Hepatocyte (in vitro differentiated cells): Measurements from ENCODE around the gene PAFAH1B1. TPM values are rescaled to one million over a fixed set of nuclear protein-coding genes. Genes with fewer than 3 reads are reported as not detected.

ENCODE experiments used
- DNase-seq: peaks from one replicate; pipeline ENCODE4 v3.0.0-alpha.2; 2016; ENCODE audit warnings: low spot score
- H2AFZ ChIP-seq: fragments of 200-600 bp; sonication (generic); 2 replicates; pipeline ENCODE4 v1.6.0; 2016; ENCODE audit warnings: antibody characterized with exemption, mild to moderate bottlenecking
- H3K27ac ChIP-seq: fragments of 200-600 bp; sonication (generic); 2 replicates; pipeline ENCODE4 v1.5.1; 2016; ENCODE audit warnings: mild to moderate bottlenecking
- H3K27me3 ChIP-seq: fragments of 200-600 bp; sonication (generic); 2 replicates; pipeline ENCODE4 v1.6.1; 2016
- H3K36me3 ChIP-seq: fragments of 200-600 bp; sonication (generic); replicated peaks from 2 replicates; pipeline ENCODE4 v1.5.1; 2016; ENCODE audit warnings: low read depth; ENCODE audit not compliant: insufficient read depth
- H3K4me1 ChIP-seq: fragments of 200-600 bp; sonication (generic); 2 replicates; pipeline ENCODE4 v1.5.1; 2016; ENCODE audit warnings: mild to moderate bottlenecking, moderate library complexity; ENCODE audit not compliant: insufficient read depth
- H3K4me2 ChIP-seq: fragments of 200-600 bp; sonication (generic); 2 replicates; pipeline ENCODE4 v1.6.0; 2016
- H3K4me3 ChIP-seq: fragments of 200-600 bp; sonication (generic); 2 replicates; pipeline ENCODE4 v1.5.1; 2016; ENCODE audit warnings: mild to moderate bottlenecking
- H3K79me2 ChIP-seq: fragments of 200-600 bp; sonication (generic); 2 replicates; pipeline ENCODE4 v1.6.0; 2017; ENCODE audit warnings: mild to moderate bottlenecking
- H3K9me2 ChIP-seq: fragments of 200-600 bp; sonication (generic); replicated peaks from 2 replicates; pipeline ENCODE4 v1.6.0; 2017; ENCODE audit warnings: mild to moderate bottlenecking; ENCODE audit not compliant: insufficient read depth
- H3K9me3 ChIP-seq: fragments of 200-600 bp; sonication (generic); 2 replicates; pipeline ENCODE4 v1.5.1; 2016; ENCODE audit warnings: low read depth, mild to moderate bottlenecking
- H4K20me1 ChIP-seq: fragments of 200-600 bp; sonication (generic); 2 replicates; pipeline ENCODE4 v1.6.0; 2016; ENCODE audit warnings: mild to moderate bottlenecking; ENCODE audit not compliant: insufficient read depth, poor library complexity, severe bottlenecking
- CTCF ChIP-seq: fragments of 200-600 bp; sonication (generic); IDR thresholded peaks from 2 replicates; pipeline ENCODE4 v1.5.1; 2016; ENCODE audit warnings: antibody characterized with exemption, mild to moderate bottlenecking; ENCODE audit not compliant: poor library complexity
- EZH2 ChIP-seq: fragments of 200-600 bp; sonication (generic); IDR thresholded peaks from 2 replicates; pipeline ENCODE4 v1.6.1; 2016; ENCODE audit warnings: antibody characterized with exemption, mild to moderate bottlenecking, borderline replicate concordance
- EZH2phosphoT487 ChIP-seq: fragments of 200-600 bp; sonication (generic); IDR thresholded peaks from one replicate; pipeline ENCODE4 v1.6.1; 2018; ENCODE audit warnings: antibody characterized with exemption, mild to moderate bottlenecking, low read depth, moderate library complexity; ENCODE audit not compliant: unreplicated experiment, severe bottlenecking
- WGBS: methylation state at CpG from one replicate; pipeline ENCODE4 v1.1.6; 2016; ENCODE audit warnings: low lambda C conversion rate; ENCODE audit errors: missing lambda C conversion rate; 5-methylcytosine and 5-hydroxymethylcytosine counted together
- polyA plus RNA-seq: library from polyadenylated mRNA; unstranded; fragments of >200 nt; fragmentation: Nextera tagmentation; extraction: Ambion mirVana; gene quantifications from 2 replicates; pipeline ENCODE4 v1.2.1, GENCODE V29; 2016
- total RNA-seq: library from RNA; depleted of rRNA; stranded (reverse); fragments of >200 nt; gene quantifications from 2 replicates; pipeline ENCODE4 v1.2.3, GENCODE V29; 2014

Gene PAFAH1B1
- total and polyA plus RNA-seq, 2 experiments from 2014 or later = 37.5 to 91.8 TPM

- Histone ChIP-seq H3K79me2 (no peaks in the 10 kb centered on the region), H3K4me3 (no peak overlapping the region), H3K36me3 (no peaks in the 10 kb centered on the region), H3K4me1 (peaks cover 5% of the 10 kb centered on the region), H4K20me1 (no peaks in the 10 kb centered on the region), H3K27ac (no peak overlapping the region), H3K9me3 (no peaks in the 10 kb centered on the region), H2AFZ (no peak overlapping the region), H3K4me2 (no peak overlapping the region), H3K9me2 (no peaks in the 10 kb centered on the region), H3K27me3 (no peaks in the 10 kb centered on the region)
- TF ChIP-seq EZH2phosphoT487 = no peak
- no peak for TF ChIP-seq CTCF
- no peak for DNase-seq
- 98% methylated on average over 25 of the region's 71 CpGs for WGBS
Measured at GRCh38 chr17:2691965-2692780, 98.7 kb downstream of the PAFAH1B1 start.

GRCh38 chr17:2692781-2693135 is 99.3 kb downstream of the PAFAH1B1 start:
- no peak for DNase-seq
- H3K36me3 ChIP-seq = no peaks in the 10 kb centered on the region

GRCh38 chr17:2693561-2694380 is 100.3 kb downstream of the PAFAH1B1 start:
- H3K36me3 ChIP-seq = no peaks in the 10 kb centered on the region
- H3K27me3 ChIP-seq = no peaks in the 10 kb centered on the region
- H3K79me2 ChIP-seq = no peaks in the 10 kb centered on the region
- no peak overlapping the region for H3K27ac ChIP-seq
- no peak overlapping the region for H3K4me2 ChIP-seq
- H4K20me1 ChIP-seq = no peaks in the 10 kb centered on the region
- DNase-seq = no peak
- no peak overlapping the region for H3K4me3 ChIP-seq
- peaks cover 3% of the 10 kb centered on the region for H3K4me1 ChIP-seq
- H3K9me3 ChIP-seq = no peaks in the 10 kb centered on the region
- no peak overlapping the region for H2AFZ ChIP-seq
- no peak for TF ChIP-seq EZH2phosphoT487
- no peak for TF ChIP-seq CTCF
- no peak for TF ChIP-seq EZH2
- H3K9me2 ChIP-seq = no peaks in the 10 kb centered on the region
- 97% methylated on average over 37 of the region's 37 CpGs for WGBS

More at GRCh38 chr17:2692781-2693135, 99.3 kb downstream of the PAFAH1B1 start:
- Histone ChIP-seq H3K9me3 (no peaks in the 10 kb centered on the region), H3K27ac (no peak overlapping the region), H3K4me3 (no peak overlapping the region), H3K9me2 (no peaks in the 10 kb centered on the region), H2AFZ (no peak overlapping the region), H3K4me2 (no peak overlapping the region), H3K27me3 (no peaks in the 10 kb centered on the region), H3K79me2 (no peaks in the 10 kb centered on the region), H3K4me1 (peaks cover 5% of the 10 kb centered on the region), H4K20me1 (no peaks in the 10 kb centered on the region)
- no peak for TF ChIP-seq CTCF
- TF ChIP-seq EZH2phosphoT487 = no peak
- TF ChIP-seq EZH2 = no peak
- 96% methylated on average over 14 of the region's 14 CpGs for WGBS
